ENCODE results near the gene CD274. TPM values are rescaled to one million over a fixed set of nuclear protein-coding genes. Genes with fewer than 3 reads are reported as not detected.

CD274 gene
- total and polyA plus RNA-seq, 2 of the 8 experiments (the other 6 are each of a cell fraction or from before 2014, with no cell fraction given) = 0.08 to 0.15 TPM

GRCh38 chr9:5479994-5480694, 29.8 kb downstream of the CD274 start:
- ChIA-PET CTCF (ENCODE audit: partially characterized antibody) (interaction anchor here (0.6 to 2.3 kb wide), 7 partner anchors 10 to 555 kb away, joined by 3 to 7 read pairs (median 3); partner anchors contain the start of gene CD274), POLR2A (ENCODE audit: partially characterized antibody) (no interaction called here)
- H3K4me1 ChIP-seq (replicated peaks in 1 of 4; ENCODE audit: control insufficient read depth in 3 of 4, insufficient read depth in 4 of 4, low read length in 3 of 4) = no peaks in the 10 kb centered on the region
- no peaks in the 10 kb centered on the region for H3K79me2 ChIP-seq (ENCODE audit: control insufficient read depth in 1 of 2, insufficient read depth in 2 of 2, low read length in 2 of 2)
- no peak overlapping the region for H3K23ac ChIP-seq (ENCODE audit: insufficient read length)
- H2AFZ ChIP-seq (ENCODE audit: low read length) = no peak overlapping the region
- H2BK120ac ChIP-seq (replicated peaks; ENCODE audit: low read depth, low read length) = no peak overlapping the region
- TF ChIP-seq TAF7 (optimal IDR thresholded peaks at IDR 0.05; ENCODE audit: borderline replicate concordance, low read depth, low read length) = no peak
- no peak for TF ChIP-seq EZH2 (IDR thresholded peaks at IDR 0.05; ENCODE audit: low read depth, low read length, severe bottlenecking)
- TF ChIP-seq POLR2A (IDR thresholded peaks at IDR 0.05; ENCODE audit: control extremely low read depth in 1 of 2, low read depth in 2 of 2, low read length in 2 of 2) = no peak
- no peak for TF ChIP-seq EGR1 (IDR thresholded peaks at IDR 0.05; ENCODE audit: borderline replicate concordance, low read depth, low read length)
- no peak for TF ChIP-seq CBX5 (IDR thresholded peaks at IDR 0.05; ENCODE audit: low read depth, low read length)
- no peak overlapping the region for H2AK5ac ChIP-seq (ENCODE audit: low read depth, low read length)
- H4K8ac ChIP-seq (ENCODE audit: extremely low read depth, insufficient read depth, low read length) = no peak overlapping the region
- H3K9me3 ChIP-seq (ENCODE audit: insufficient read depth in 2 of 2, low read depth in 1 of 2, low read length in 1 of 2) = peaks cover 7 to 9% of the 10 kb centered on the region in 2 experiments; a peak in 1 of 4 replicates
- no peak overlapping the region for H4K5ac ChIP-seq (ENCODE audit: insufficient read length, low read depth, low read length)
- H3K56ac ChIP-seq (replicated peaks; ENCODE audit: insufficient read length, low read depth, low read length) = no peak overlapping the region
- no peak overlapping the region for H3K14ac ChIP-seq (ENCODE audit: insufficient read length)
- DNase-seq (ENCODE audit: low read depth in 1 of 2, low spot score in 2 of 2) = no peak
- no peaks in the 10 kb centered on the region for H3K79me1 ChIP-seq (ENCODE audit: low read depth, low read length)
- no peaks in the 10 kb centered on the region; the same call in 1 of the 2 replicates for H3K23me2 ChIP-seq (ENCODE audit: low read depth, low read length)
- WGBS, 2 experiments (ENCODE audit: extremely low coverage in 1 of 2, insufficient coverage in 1 of 2, insufficient read length in 1 of 2, insufficient replicate concordance in 2 of 2, low coverage in 1 of 2, low lambda C conversion rate in 2 of 2, missing lambda C conversion rate in 1 of 2) = 84% methylated on average over 3 of the region's 3 CpGs; no CpG with 5 or more reads in 1 of the 2 experiments
- no peaks in the 10 kb centered on the region for H4K20me1 ChIP-seq (replicated peaks in 1 of 2; ENCODE audit: control insufficient read depth in 1 of 2, insufficient read depth in 2 of 2, low read length in 2 of 2)
- no peak overlapping the region for H3K4ac ChIP-seq (replicated peaks; ENCODE audit: insufficient read length, low read depth, low read length)
- no peak overlapping the region for H2BK5ac ChIP-seq (ENCODE audit: low read depth, low read length)
- no peak overlapping the region for H2BK20ac ChIP-seq (ENCODE audit: low read length)
- H4K91ac ChIP-seq (replicated peaks; ENCODE audit: insufficient read length, low read length) = no peak overlapping the region
- FAIRE-seq = no peak
- no peak overlapping the region for H3K27ac ChIP-seq (ENCODE audit: low read depth, low read length)
- H3K18ac ChIP-seq (ENCODE audit: extremely low read depth, low read length) = no peak overlapping the region
- H3K4me2 ChIP-seq (ENCODE audit: insufficient read depth in 1 of 2, low read depth in 2 of 2, low read length in 2 of 2) = no peak overlapping the region
- H3K4me3 ChIP-seq (ENCODE audit: extremely low read depth in 1 of 4, insufficient read depth in 2 of 4, low read depth in 3 of 4, low read length in 4 of 4) = no peak overlapping the region
- H3K36me3 ChIP-seq (ENCODE audit: control insufficient read depth in 2 of 4, insufficient read depth in 4 of 4, low read length in 3 of 4) = no peaks in the 10 kb centered on the region
- no peak overlapping the region; a peak in 1 of 7 replicates for H3K9ac ChIP-seq (replicated peaks in 1 of 4; ENCODE audit: extremely low read depth in 1 of 4, low read depth in 3 of 4, low read length in 3 of 4)
- no peak overlapping the region for H2BK15ac ChIP-seq (ENCODE audit: low read length)
- H3K27me3 ChIP-seq (replicated peaks in 1 of 4; ENCODE audit: control insufficient read depth in 3 of 4, extremely low read depth in 1 of 4, insufficient read depth in 3 of 4, low read length in 3 of 4) = no peaks in the 10 kb centered on the region
- H2BK12ac ChIP-seq (ENCODE audit: low read depth, low read length) = no peak overlapping the region
